Activated gamma-delta T cell treated with anti-CD3 and anti-CD28 coated beads, Interleukin-2, amount 50 U/mL, for 16 hours (primary cell): ENCODE measurements around the gene PRPF4.
A peak's percentile ranks its signal among the peaks of the same experiment; 100 is the strongest.
"Not testable (repeated sequence)": the region's sequence is repeated elsewhere in the genome, so short reads cannot be mapped to it uniquely, and the experiment has no call there.

Source experiments
- DNase-seq: peaks from one replicate; pipeline ENCODE4 v3.0.0-alpha.2; 2020; ENCODE audit warnings: low read depth

The PRPF4 gene

GRCh38 chr9:113275157-113276131, at the start of gene PRPF4, which contains the start of gene CDC26:
Gene PRPF4 (plus strand): TSS chr9:113275658. CDS start chr9:113275744, 86 bp downstream.
Gene CDC26 (minus strand): TSS chr9:113275572. CDS start chr9:113272507, 3,065 bp downstream.
- peak; percentile 92 for DNase-seq

GRCh38 chr9:113227436-113227835, 48.0 kb upstream of the PRPF4 start:
- DNase-seq = no peak

GRCh38 chr9:113228130-113228665, 47.3 kb upstream of the PRPF4 start:
- no peak for DNase-seq

- DNase-seq = no peak
Measured at GRCh38 chr9:113231701-113232100, 43.8 kb upstream of the PRPF4 start.

GRCh38 chr9:113235701-113236255, 39.7 kb upstream of the PRPF4 start:
- not testable (repeated sequence) for DNase-seq

- DNase-seq = no peak
Measured at GRCh38 chr9:113237026-113237425, 38.4 kb upstream of the PRPF4 start.

- no peak for DNase-seq
Measured at GRCh38 chr9:113238202-113238858, 37.1 kb upstream of the PRPF4 start.

GRCh38 chr9:113238859-113239232, 36.6 kb upstream of the PRPF4 start:
- no peak for DNase-seq

GRCh38 chr9:113241161-113241560, 34.3 kb upstream of the PRPF4 start:
- no peak for DNase-seq

GRCh38 chr9:113244556-113244955, 30.9 kb upstream of the PRPF4 start:
- DNase-seq = no peak

GRCh38 chr9:113245894-113246293, 29.6 kb upstream of the PRPF4 start:
- DNase-seq = no peak

- DNase-seq = no peak
Measured at GRCh38 chr9:113246928-113247327, 28.5 kb upstream of the PRPF4 start.

GRCh38 chr9:113247640-113248039, 27.8 kb upstream of the PRPF4 start:
- no peak for DNase-seq

- not testable (repeated sequence) for DNase-seq
Measured at GRCh38 chr9:113249661-113250060, 25.8 kb upstream of the PRPF4 start.

- no peak for DNase-seq
Measured at GRCh38 chr9:113250807-113251206, 24.7 kb upstream of the PRPF4 start.

GRCh38 chr9:113254991-113255390, 20.5 kb upstream of the PRPF4 start:
- no peak for DNase-seq

GRCh38 chr9:113255438-113255837, 20.0 kb upstream of the PRPF4 start:
- DNase-seq = no peak

- no peak for DNase-seq
Measured at GRCh38 chr9:113257863-113258262, 17.6 kb upstream of the PRPF4 start.

- no peak for DNase-seq
Measured at GRCh38 chr9:113258282-113258681, 17.2 kb upstream of the PRPF4 start.

- no peak for DNase-seq
Measured at GRCh38 chr9:113261917-113262671, 13.4 kb upstream of the PRPF4 start.

GRCh38 chr9:113266174-113266573, 9.3 kb upstream of the PRPF4 start:
- no peak for DNase-seq
